Measurements from ENCODE around the gene TARS3.
A peak's percentile ranks its signal among the peaks of the same experiment; 100 is the strongest.
"Not testable (repeated sequence)": the region's sequence is repeated elsewhere in the genome, so short reads cannot be mapped to it uniquely, and the experiment has no call there.

The TARS3 gene

GRCh38 chr15:101654624-101655337 lies 69.5 kb downstream of the TARS3 start:
- DNase-seq (ENCODE audit: low read depth, low spot score), result not testable (repeated sequence)

- DNase-seq (ENCODE audit: low read depth, low spot score), result no peak
These were observed 70.1 kb downstream of the TARS3 start for GRCh38 chr15:101654171-101654570.

GRCh38 chr15:101652786-101653430 lies 71.4 kb downstream of the TARS3 start:
- DNase-seq (ENCODE audit: low read depth, low spot score), result peak; percentile 78

GRCh38 chr15:101652098-101652785 lies 72.0 kb downstream of the TARS3 start, which contains the start of gene TM2D3:
TM2D3 (minus strand) TSS chr15:101652381; CDS start chr15:101652361, 20 bp downstream.
- DNase-seq (ENCODE audit: low read depth, low spot score), result peak; percentile 93

- no peak for DNase-seq (ENCODE audit: low read depth, low spot score)
These were observed 72.6 kb downstream of the TARS3 start for GRCh38 chr15:101651554-101652097.

- no peak for DNase-seq (ENCODE audit: low read depth, low spot score)
These were observed 74.1 kb downstream of the TARS3 start for GRCh38 chr15:101650145-101650544.

- no peak for DNase-seq (ENCODE audit: low read depth, low spot score)
These were observed 75.9 kb downstream of the TARS3 start for GRCh38 chr15:101648356-101648755.

- no peak for DNase-seq (ENCODE audit: low read depth, low spot score)
These were observed 77.0 kb downstream of the TARS3 start for GRCh38 chr15:101647251-101647650.

- DNase-seq (ENCODE audit: low read depth, low spot score), result no peak
These were observed 77.6 kb downstream of the TARS3 start for GRCh38 chr15:101646672-101647071.

GRCh38 chr15:101642361-101642760 lies 81.9 kb downstream of the TARS3 start:
- no peak for DNase-seq (ENCODE audit: low read depth, low spot score)

- no peak for DNase-seq (ENCODE audit: low read depth, low spot score)
These were observed 82.4 kb downstream of the TARS3 start for GRCh38 chr15:101641894-101642293.

- peak; percentile 66 for DNase-seq (ENCODE audit: low read depth, low spot score)
These were observed 83.0 kb downstream of the TARS3 start for GRCh38 chr15:101641129-101641764.

- no peak for DNase-seq (ENCODE audit: low read depth, low spot score)
These were observed 84.6 kb downstream of the TARS3 start for GRCh38 chr15:101639667-101640066.

GRCh38 chr15:101637919-101638318 lies 86.4 kb downstream of the TARS3 start:
- no peak for DNase-seq (ENCODE audit: low read depth, low spot score)

- DNase-seq (ENCODE audit: low read depth, low spot score), result no peak
These were observed 86.8 kb downstream of the TARS3 start for GRCh38 chr15:101637516-101637915.

- DNase-seq (ENCODE audit: low read depth, low spot score), result no peak
These were observed 87.2 kb downstream of the TARS3 start for GRCh38 chr15:101637038-101637437.

GRCh38 chr15:101635944-101636727 lies 88.1 kb downstream of the TARS3 start:
- DNase-seq (ENCODE audit: low read depth, low spot score), result no peak

GRCh38 chr15:101633356-101633755 lies 90.9 kb downstream of the TARS3 start:
- DNase-seq (ENCODE audit: low read depth, low spot score), result no peak

GRCh38 chr15:101626729-101627128 lies 97.5 kb downstream of the TARS3 start:
- DNase-seq (ENCODE audit: low read depth, low spot score), result not testable (repeated sequence)

- no peak for DNase-seq (ENCODE audit: low read depth, low spot score)
These were observed 98.3 kb downstream of the TARS3 start for GRCh38 chr15:101625980-101626379.

- no peak for DNase-seq (ENCODE audit: low read depth, low spot score)
These were observed 99.1 kb downstream of the TARS3 start for GRCh38 chr15:101625184-101625583.

Measured in ELF-1 (cell line).